OCI-LY7 (cell line): ENCODE results near the gene RELCH.

Experiments
- EZH2phosphoT487 ChIP-seq: fragments of 200-600 bp; sonication (generic); IDR thresholded peaks from 2 replicates; pipeline ENCODE4 v1.6.1; 2018; ENCODE audit warnings: low read depth, borderline replicate concordance, mild to moderate bottlenecking, mixed run types, antibody characterized with exemption, low read length, moderate library complexity, mixed read lengths
- TF ChIP-seq, protein P1 (sequence below): fragments of 200-600 bp; sonication (generic); conservative IDR thresholded peaks from 2 replicates; pipeline ENCODE4 v1.5.1; 2014; ENCODE audit warnings: mild to moderate bottlenecking, antibody characterized with exemption, low read length, moderate library complexity, mixed read lengths

DNA sequence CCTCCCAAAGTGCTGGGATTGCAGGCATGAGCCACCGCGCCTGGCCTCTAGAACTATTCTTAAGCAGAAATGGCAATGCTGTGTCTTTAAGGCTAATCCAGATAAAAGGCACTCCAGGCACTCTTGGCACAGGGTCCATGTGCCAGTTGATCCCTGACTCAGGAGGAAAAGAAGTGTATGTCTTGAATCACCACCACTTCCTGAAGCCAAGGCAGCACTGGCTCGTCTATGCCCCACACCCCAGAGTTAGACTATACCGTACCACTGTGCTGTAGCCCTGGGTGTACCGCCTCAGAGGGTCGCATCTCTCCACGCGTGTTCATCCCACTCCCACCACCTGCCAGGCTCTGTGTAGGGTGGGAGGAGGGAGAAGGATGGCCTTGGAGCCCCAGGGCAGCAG is 147.1 kb downstream of the RELCH start:
- TF ChIP-seq, protein P1, sequence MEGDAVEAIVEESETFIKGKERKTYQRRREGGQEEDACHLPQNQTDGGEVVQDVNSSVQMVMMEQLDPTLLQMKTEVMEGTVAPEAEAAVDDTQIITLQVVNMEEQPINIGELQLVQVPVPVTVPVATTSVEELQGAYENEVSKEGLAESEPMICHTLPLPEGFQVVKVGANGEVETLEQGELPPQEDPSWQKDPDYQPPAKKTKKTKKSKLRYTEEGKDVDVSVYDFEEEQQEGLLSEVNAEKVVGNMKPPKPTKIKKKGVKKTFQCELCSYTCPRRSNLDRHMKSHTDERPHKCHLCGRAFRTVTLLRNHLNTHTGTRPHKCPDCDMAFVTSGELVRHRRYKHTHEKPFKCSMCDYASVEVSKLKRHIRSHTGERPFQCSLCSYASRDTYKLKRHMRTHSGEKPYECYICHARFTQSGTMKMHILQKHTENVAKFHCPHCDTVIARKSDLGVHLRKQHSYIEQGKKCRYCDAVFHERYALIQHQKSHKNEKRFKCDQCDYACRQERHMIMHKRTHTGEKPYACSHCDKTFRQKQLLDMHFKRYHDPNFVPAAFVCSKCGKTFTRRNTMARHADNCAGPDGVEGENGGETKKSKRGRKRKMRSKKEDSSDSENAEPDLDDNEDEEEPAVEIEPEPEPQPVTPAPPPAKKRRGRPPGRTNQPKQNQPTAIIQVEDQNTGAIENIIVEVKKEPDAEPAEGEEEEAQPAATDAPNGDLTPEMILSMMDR = no peak
- TF ChIP-seq EZH2phosphoT487 = no peak
